AML-193 (cell line): ENCODE measurements around the gene DAPP1.
"Not testable (repeated sequence)": the region's sequence is repeated elsewhere in the genome, so short reads cannot be mapped to it uniquely, and the experiment has no call there.

ENCODE experiments used
- DNase-seq, 2 experiments: peaks; one replicate each; lab custom pipeline; 2025; lab: John Stamatoyannopoulos, UW

The DAPP1 gene

DNA sequence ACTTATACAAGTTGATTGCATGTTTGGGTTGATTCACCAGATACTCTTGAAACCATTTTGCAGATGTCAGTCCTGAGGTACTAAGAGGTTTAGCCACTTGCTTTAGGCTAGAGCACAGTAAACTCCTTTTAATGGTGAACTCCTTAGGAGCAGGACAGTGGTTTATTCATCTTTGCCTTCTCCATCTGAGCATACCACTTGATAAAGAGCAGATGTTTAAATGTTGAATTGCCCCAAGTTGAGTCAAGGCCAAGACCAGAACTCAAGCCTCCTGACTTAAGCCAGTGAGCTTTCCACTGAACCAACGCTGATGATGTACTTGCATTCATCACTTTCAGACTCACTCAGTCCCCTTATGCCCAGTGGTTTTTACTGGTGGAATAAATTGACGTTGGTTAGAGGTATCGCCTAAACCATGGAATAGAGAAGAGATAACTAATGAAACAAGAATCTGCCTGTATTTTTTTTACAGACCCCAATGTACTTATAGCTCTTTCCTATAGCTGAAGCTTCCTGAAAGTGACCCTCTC, 7.5 kb downstream of the DAPP1 start:
- no peak for DNase-seq

- DNase-seq = no peak
Measured at GRCh38 chr4:99825272-99825671, 8.6 kb downstream of the DAPP1 start.

DNA sequence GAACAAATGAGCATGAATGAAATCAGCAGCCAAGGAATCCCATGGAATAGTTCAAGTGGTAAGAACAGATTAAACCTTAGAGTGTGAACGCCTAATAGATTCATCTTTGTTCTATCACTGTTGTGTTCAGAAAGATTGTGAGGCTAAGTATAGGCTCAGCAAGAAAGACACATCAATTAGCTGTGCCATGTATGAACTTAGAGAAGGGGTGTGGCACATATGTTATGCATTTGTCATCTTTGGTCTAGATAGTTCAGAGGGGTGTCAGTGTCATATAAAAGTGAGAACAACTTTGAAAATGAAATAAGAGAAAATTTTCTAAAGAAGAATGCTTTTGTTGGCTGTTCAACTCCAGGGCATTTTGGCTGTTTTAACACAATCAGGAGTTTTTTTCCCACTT, 9.4 kb downstream of the DAPP1 start:
- no peak for DNase-seq

GRCh38 chr4:99827454-99827853, 10.8 kb downstream of the DAPP1 start:
- peak; percentile 56 to 71 for DNase-seq

DNA sequence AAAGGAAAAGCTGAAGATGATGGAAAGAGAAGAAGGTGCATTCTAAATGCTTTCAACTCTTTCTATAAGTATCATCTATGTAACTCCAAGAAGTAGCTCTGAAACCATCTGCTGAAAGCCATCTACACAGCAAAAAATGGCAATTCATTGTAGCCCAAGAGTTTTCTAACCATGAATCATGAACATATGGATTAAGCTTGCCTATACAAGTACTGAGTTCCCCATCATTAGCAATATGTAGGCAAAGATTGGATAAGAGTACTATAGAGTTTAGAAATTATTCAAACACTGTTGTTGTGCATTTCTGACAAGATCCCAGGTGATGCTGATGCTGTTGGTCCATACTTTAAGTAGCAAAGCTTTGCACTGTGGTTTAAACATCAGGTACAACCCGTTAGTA, 11.2 kb downstream of the DAPP1 start:
- DNase-seq = no peak

- DNase-seq = no peak
Measured at GRCh38 chr4:99828477-99828876, 11.8 kb downstream of the DAPP1 start.

GRCh38 chr4:99830051-99830450, 13.4 kb downstream of the DAPP1 start:
- DNase-seq = not testable (repeated sequence)

GRCh38 chr4:99832321-99832720, 15.7 kb downstream of the DAPP1 start:
- no peak for DNase-seq

DNA sequence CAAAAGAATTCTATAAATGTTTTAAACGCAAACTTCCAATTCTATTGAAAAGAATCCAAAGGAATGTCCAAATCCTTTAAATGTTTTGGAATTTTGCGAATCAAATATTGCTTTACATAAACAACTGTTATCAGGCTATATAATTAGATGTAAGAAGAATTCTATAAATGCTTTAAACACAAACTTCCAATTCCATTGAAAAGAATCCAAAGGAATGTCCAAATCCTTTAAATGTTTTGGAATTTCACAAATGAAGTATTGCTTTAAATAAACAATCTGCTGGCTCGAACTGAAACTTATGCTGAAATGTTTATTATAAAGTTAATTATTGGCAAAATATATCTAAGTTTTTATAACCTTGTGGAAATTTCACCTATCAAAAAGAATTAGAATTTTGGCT, 16.1 kb downstream of the DAPP1 start:
- no peak for DNase-seq

DNA sequence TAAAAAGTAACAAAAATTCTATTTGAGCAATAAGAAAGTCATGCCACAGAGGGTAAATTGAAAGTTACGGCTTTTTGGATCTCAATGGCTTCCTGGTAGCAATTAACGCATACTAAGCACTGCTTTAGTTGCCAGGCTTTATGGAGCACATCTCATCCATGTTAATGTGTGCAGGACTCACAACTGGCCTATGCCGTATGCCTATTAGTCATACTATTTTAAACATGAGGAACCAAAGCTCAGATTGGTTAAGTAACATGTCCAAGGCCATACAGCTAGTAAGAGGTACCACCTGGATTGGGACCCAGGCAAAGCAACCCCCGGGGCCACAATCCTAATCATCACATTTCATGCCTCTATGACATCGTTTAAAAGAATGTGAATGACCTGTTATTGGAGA, 17.1 kb downstream of the DAPP1 start:
- no peak for DNase-seq

- DNase-seq = no peak
Measured at GRCh38 chr4:99834569-99834968, 17.9 kb downstream of the DAPP1 start.

GRCh38 chr4:99835942-99836341, 19.3 kb downstream of the DAPP1 start:
- DNase-seq = no peak

DNA sequence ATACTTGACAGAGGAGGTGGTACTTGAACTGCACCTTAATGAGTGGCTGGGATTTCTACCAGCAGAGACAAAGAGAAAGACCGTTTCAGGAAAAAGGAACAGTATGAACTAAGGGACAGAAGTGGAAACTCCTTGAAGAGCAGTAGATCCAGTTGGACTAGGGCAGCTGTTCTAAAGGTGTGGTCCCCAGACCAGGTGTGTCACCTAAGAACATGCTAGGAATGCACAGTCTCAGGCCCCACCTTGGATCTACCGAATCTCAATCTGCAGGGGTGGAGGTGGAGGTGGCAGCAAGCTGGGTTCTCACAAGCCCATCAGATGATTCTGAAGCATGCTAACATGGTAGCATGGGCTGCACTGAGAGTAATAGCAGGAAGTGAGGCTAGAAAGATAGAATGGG, 22.3 kb downstream of the DAPP1 start:
- DNase-seq = no peak

- DNase-seq = no peak
Measured at GRCh38 chr4:99841129-99841528, 24.5 kb downstream of the DAPP1 start.

DNA sequence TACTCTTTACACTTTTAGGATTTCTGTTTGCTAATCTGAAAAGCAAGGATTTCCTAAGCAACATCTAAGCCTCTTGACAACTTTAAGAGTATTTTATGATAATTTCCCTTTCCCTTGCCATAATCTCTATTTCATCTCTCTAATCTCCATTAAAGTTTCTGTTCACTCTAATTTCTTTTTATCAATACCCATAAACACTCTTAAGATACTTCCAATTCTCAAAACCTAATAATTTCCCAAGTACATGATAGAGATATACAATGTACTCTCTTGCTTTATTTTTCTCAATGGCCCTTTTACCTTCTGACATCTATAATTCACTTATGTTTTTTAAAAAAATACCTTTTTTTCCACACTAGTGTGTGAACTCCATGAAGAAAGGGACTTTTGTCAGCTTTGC, 26.8 kb downstream of the DAPP1 start:
- DNase-seq = no peak

- no peak for DNase-seq
Measured at GRCh38 chr4:99844048-99844447, 27.4 kb downstream of the DAPP1 start.

GRCh38 chr4:99845179-99845578, 28.6 kb downstream of the DAPP1 start:
- no peak for DNase-seq

DNA sequence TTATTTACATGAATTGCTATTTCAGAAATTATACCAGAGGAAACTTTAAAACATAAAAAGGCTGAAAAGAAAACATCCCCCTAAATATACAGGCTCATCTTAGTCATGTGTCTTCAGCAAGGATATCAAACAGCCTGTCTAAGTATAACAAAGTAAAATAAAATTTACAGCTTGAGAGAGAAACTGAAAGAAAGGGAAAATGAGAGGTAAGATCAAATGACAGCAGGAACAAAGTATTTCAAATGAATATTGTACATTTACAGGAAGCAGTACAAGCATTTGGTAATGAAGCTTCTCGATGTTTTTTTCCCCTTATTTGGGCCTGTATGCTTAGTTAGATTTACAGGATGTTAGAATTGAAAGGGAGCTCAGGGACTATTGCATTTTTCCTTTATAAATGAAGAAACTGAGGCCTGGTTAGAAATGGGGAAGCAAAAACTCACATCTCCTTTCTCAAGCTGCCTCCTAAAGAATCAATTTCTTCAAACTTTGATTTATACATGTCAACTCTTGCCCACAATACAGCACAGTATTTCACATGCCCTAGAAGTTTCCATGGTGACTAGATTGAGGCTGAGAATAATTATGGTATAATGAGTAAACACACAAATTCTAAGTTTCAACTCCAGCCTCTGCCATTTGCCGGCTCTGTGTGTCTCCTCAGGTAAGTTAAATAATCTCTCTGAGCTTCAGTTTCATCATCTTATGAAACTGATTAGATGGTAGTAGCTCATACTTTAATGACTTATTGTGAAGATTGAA, 29.3 kb downstream of the DAPP1 start:
- DNase-seq = no peak

DNA sequence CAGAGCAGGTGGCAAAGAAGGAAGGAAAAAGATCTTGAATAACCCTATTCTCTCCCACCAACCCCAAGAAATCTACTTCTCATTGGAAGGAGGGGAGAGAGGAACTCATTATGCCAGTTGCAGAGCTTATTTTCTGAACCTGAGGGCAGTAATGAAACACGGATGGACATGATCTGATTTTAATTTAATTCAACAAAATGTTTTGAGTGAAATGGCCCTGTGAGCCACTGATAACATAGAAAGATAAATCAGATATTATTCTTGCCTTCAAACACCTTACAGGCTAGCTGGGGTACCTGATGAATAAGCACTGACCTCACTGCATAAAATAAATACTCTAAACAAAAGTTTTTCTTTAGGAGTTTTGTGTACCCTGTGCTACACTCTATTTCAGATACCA, 30.3 kb downstream of the DAPP1 start:
- no peak for DNase-seq

DNA sequence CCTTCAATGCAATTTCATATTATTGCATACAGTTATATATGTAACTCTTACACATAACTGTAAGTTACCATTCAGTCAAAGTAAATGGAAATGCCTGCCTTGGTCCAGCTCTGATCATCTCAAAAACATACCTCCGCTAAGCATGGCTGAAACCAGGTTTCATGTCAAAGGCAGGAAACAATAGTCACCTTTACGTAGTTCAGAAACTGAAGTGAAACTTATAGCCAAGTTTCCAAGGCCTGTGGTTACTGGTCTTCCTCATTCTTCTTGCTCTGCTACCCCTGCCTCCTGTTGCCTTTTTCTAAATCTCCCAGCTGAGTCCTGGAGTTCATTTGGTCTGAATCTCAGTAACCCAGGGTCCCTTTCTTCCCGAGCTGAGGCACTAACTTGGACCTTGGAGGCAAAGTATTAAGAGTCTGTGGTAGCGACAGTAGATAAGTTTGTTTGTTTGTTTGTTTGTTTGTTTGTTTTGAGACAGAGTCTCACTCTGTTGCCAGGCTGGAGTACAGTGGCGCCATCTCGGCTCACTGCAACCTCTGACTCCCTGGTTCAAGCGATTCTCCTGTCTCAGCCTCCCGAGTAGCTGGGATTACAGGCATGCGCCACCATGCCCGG, 30.8 kb downstream of the DAPP1 start:
- no peak for DNase-seq

- no peak for DNase-seq
Measured at GRCh38 chr4:99848591-99849001, 32.0 kb downstream of the DAPP1 start.

DNA sequence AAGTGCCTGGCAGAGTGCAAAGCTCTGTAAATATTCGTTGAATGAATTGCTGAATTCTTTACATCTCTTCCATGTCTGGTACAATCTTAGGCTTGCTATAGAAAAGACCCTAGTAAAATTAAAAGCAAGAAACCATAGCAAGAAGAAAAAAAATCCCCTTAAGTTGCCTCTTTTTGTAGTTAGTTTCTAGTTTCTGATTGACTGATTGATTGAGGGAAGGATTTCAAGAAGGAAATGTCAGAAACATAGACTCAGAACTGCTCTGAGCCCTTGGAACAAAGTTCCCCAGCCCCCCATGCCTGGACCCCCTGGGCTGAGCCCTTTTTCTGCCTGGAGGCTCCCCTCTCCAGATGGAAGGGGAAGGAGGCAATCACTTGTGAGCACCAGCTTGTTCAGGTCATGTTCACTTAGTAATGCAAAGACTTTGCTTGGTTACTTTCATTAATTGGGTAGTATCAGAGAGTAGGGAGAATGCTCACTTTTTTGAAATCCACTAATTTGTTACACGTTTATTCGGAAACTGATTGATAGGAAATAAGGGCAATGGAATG, 35.6 kb downstream of the DAPP1 start:
- no peak for DNase-seq

DNA sequence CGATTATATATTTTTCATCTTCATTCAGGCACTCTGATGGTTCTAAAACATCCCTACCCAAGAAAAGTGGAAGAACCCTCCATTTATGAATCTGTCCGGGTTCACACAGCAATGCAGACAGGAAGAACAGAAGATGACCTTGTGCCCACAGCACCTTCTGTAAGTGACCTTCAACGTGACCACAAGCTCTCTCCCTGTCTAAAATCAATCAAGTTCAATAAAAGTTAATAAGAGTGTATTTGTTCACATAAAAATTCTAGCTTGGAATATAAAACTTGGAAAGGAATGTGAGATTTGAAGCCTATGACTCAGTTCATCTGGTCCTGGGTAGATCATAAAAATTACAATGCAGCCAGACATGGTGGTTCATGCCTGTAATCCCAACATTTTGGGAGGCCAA, 36.6 kb downstream of the DAPP1 start:
- no peak for DNase-seq
